GM18526 (cell line): ENCODE measurements around the gene SNX27.

Experiments used
- POLR2A ChIP-seq: IDR thresholded peaks from 3 replicates; pipeline ENCODE4 v1.6.1; 2011; ENCODE audit not compliant: insufficient read length; ENCODE audit errors: extremely low read depth

Gene SNX27

GRCh38 chr1:151611832-151612500, at the start of gene SNX27:
Gene SNX27, plus strand, starts transcription at chr1:151612050. Its CDS starts 152 bp downstream, at chr1:151612202.
- peak; percentile 62 for TF ChIP-seq POLR2A

- TF ChIP-seq POLR2A = no peak
Measured at GRCh38 chr1:151562661-151563060, 49.2 kb upstream of the SNX27 start.

GRCh38 chr1:151563376-151563775, 48.5 kb upstream of the SNX27 start:
- TF ChIP-seq POLR2A = no peak

- TF ChIP-seq POLR2A = no peak
Measured at GRCh38 chr1:151565502-151566189, 46.2 kb upstream of the SNX27 start.

GRCh38 chr1:151568626-151569088, 43.2 kb upstream of the SNX27 start:
- no peak for TF ChIP-seq POLR2A

- no peak for TF ChIP-seq POLR2A
Measured at GRCh38 chr1:151570819-151571218, 41.0 kb upstream of the SNX27 start.

- no peak for TF ChIP-seq POLR2A
Measured at GRCh38 chr1:151574575-151575529, 37.0 kb upstream of the SNX27 start.

- TF ChIP-seq POLR2A = no peak
Measured at GRCh38 chr1:151577173-151577572, 34.7 kb upstream of the SNX27 start.

- TF ChIP-seq POLR2A = no peak
Measured at GRCh38 chr1:151578941-151579340, 32.9 kb upstream of the SNX27 start.

GRCh38 chr1:151579436-151580225, 32.2 kb upstream of the SNX27 start:
- no peak for TF ChIP-seq POLR2A

- TF ChIP-seq POLR2A = no peak
Measured at GRCh38 chr1:151581451-151581850, 30.4 kb upstream of the SNX27 start.

- TF ChIP-seq POLR2A = no peak
Measured at GRCh38 chr1:151581921-151582320, 29.9 kb upstream of the SNX27 start.

- TF ChIP-seq POLR2A = no peak
Measured at GRCh38 chr1:151583796-151584195, 28.1 kb upstream of the SNX27 start.

- no peak for TF ChIP-seq POLR2A
Measured at GRCh38 chr1:151584278-151584677, 27.6 kb upstream of the SNX27 start.

GRCh38 chr1:151584780-151585179, 27.1 kb upstream of the SNX27 start:
- no peak for TF ChIP-seq POLR2A
